GM12874 (cell line): ENCODE data around the gene IGSF9B.

Experiments
- CTCF ChIP-seq: IDR thresholded peaks from 2 replicates; pipeline ENCODE4 v1.5.1; 2011; ENCODE audit warnings: low read depth, mild to moderate bottlenecking, control low read depth, low read length, moderate library complexity; ENCODE audit not compliant: insufficient read depth

IGSF9B gene

GRCh38 chr11:133927690-133928627 is 28.8 kb downstream of the IGSF9B start:
- peak; percentile 83 for TF ChIP-seq CTCF

- TF ChIP-seq CTCF = no peak
Observed at GRCh38 chr11:133926466-133927246, 30.1 kb downstream of the IGSF9B start.

GRCh38 chr11:133925756-133926155 is 31.0 kb downstream of the IGSF9B start:
- no peak for TF ChIP-seq CTCF

GRCh38 chr11:133924661-133925060 is 32.1 kb downstream of the IGSF9B start:
- TF ChIP-seq CTCF = no peak

- no peak for TF ChIP-seq CTCF
Observed at GRCh38 chr11:133922078-133922870, 34.5 kb downstream of the IGSF9B start.

- no peak for TF ChIP-seq CTCF
Observed at GRCh38 chr11:133921513-133921912, 35.3 kb downstream of the IGSF9B start.

DNA sequence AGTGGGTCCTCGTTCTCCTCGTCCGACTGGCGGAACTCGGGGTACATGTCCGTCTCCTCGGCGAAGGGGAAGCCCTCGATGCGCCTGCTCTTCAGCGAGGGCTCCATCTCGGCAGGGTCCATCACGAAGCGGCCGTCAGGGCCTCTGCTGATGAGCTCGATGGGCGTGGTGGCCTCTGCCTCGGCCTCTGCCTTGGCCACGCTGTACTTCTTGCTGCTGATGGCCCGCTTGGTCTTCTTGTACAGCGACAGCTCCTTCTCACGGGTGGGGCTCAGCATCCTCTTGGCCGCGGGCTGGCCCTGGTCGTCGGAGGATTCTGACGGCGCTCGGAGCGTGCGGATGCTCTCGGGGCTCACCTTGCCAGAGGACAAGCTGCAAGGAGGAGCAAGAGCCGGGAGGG is 35.7 kb downstream of the IGSF9B start:
- no peak for TF ChIP-seq CTCF
